CD4-positive, alpha-beta T cell treated with Interleukin-12 subunit alpha and Interleukin-12 subunit beta, for 1 hour (primary cell): Measurements from ENCODE around the gene FAM83G.

Source experiments
- DNase-seq: peaks from one replicate; pipeline ENCODE4 v3.0.0-alpha.2; 2020

Gene FAM83G

GRCh38 chr17:19006698-19007097 lies 2.1 kb upstream of the FAM83G start:
- no peak for DNase-seq

- DNase-seq, result no peak
These were observed 1.3 kb upstream of the FAM83G start for GRCh38 chr17:19005789-19006430.

GRCh38 chr17:19005137-19005773 lies 691 bp upstream of the FAM83G start:
- DNase-seq, result no peak

GRCh38 chr17:19003543-19004420 lies 782 bp downstream of the FAM83G start:
- DNase-seq, result peak; percentile 20

- DNase-seq, result peak; percentile 25
These were observed 1.6 kb downstream of the FAM83G start for GRCh38 chr17:19002805-19003542.

GRCh38 chr17:19001907-19002590 lies 2.5 kb downstream of the FAM83G start:
- DNase-seq, result no peak

- no peak for DNase-seq
These were observed 3.8 kb downstream of the FAM83G start for GRCh38 chr17:19000531-19001325.

- DNase-seq, result no peak
These were observed 4.7 kb downstream of the FAM83G start for GRCh38 chr17:18999911-19000310.

GRCh38 chr17:18999394-18999793 lies 5.2 kb downstream of the FAM83G start:
- DNase-seq, result no peak

- DNase-seq, result no peak
These were observed 6.8 kb downstream of the FAM83G start for GRCh38 chr17:18997650-18998196.

- DNase-seq, result no peak
These were observed 8.1 kb downstream of the FAM83G start for GRCh38 chr17:18996458-18996857.

GRCh38 chr17:18995220-18995619 lies 9.3 kb downstream of the FAM83G start:
- no peak for DNase-seq

GRCh38 chr17:18994631-18995030 lies 9.9 kb downstream of the FAM83G start:
- no peak for DNase-seq

- no peak for DNase-seq
These were observed 10.5 kb downstream of the FAM83G start for GRCh38 chr17:18993905-18994526.

- peak; percentile 56 for DNase-seq
These were observed 12.0 kb downstream of the FAM83G start for GRCh38 chr17:18992454-18993130.

- DNase-seq, result no peak
These were observed 12.8 kb downstream of the FAM83G start for GRCh38 chr17:18991531-18992315.

- DNase-seq, result no peak
These were observed 14.2 kb downstream of the FAM83G start for GRCh38 chr17:18990331-18990730.

- no peak for DNase-seq
These were observed 15.9 kb downstream of the FAM83G start for GRCh38 chr17:18988546-18989173.
